ENCODE measurements around the gene NOS2.
"Not testable (repeated sequence)": the region's sequence is repeated elsewhere in the genome, so short reads cannot be mapped to it uniquely, and the experiment has no call there.

NOS2 gene

DNA sequence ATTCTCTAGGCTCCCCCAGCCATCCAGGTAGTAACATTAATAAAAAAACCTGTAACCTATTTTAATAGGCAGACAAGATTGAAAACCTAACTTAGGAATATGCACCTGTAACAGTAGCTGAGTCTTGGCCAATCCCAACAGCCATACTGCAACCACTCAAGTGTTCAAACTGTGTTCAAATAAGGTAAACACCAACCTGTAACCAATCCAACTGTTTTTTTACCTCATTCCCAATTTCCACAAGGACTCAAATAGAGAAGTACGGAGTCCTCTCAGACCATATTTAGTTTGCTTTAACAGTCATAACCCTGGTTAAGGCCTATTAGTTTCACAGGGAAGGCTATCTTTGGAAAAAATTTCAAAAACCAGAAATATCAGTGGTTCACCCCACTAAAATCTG is 40.4 kb upstream of the NOS2 start:
- TF ChIP-seq, protein P1, sequence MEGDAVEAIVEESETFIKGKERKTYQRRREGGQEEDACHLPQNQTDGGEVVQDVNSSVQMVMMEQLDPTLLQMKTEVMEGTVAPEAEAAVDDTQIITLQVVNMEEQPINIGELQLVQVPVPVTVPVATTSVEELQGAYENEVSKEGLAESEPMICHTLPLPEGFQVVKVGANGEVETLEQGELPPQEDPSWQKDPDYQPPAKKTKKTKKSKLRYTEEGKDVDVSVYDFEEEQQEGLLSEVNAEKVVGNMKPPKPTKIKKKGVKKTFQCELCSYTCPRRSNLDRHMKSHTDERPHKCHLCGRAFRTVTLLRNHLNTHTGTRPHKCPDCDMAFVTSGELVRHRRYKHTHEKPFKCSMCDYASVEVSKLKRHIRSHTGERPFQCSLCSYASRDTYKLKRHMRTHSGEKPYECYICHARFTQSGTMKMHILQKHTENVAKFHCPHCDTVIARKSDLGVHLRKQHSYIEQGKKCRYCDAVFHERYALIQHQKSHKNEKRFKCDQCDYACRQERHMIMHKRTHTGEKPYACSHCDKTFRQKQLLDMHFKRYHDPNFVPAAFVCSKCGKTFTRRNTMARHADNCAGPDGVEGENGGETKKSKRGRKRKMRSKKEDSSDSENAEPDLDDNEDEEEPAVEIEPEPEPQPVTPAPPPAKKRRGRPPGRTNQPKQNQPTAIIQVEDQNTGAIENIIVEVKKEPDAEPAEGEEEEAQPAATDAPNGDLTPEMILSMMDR (IDR thresholded peaks at IDR 0.05; ENCODE audit: low read depth, low read length), result no peak
- no peak overlapping the region for H3K27ac ChIP-seq
- no peaks in the 10 kb centered on the region for H3K27me3 ChIP-seq (ENCODE audit: insufficient read depth, low read depth, severe bottlenecking)
- H3K4me3 ChIP-seq (ENCODE audit: low read depth, low read length), result no peak overlapping the region
- no peak for DNase-seq
- no peaks in the 10 kb centered on the region; the same call in 1 of the 2 replicates for H3K36me3 ChIP-seq
- no peaks in the 10 kb centered on the region for H3K9me3 ChIP-seq (ENCODE audit: severe bottlenecking)

DNA sequence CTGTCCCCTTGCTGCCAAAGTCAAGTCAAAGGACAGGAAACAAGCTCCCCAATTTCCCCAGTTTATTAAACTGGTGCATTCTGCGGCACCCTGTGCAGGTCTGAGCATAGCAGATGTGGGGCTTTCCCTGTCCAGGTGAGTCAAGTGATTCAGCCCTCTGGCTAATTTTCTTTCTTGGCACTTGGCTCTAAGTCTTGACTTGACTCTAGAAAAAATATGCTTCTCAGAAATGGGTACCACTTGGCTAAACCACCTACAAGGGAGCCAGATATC is 40.0 kb upstream of the NOS2 start:
- H3K36me3 ChIP-seq; DNase-seq; H3K4me3 ChIP-seq (ENCODE audit: low read depth, low read length); H3K9me3 ChIP-seq (ENCODE audit: severe bottlenecking); H3K27ac ChIP-seq; H3K27me3 ChIP-seq (ENCODE audit: insufficient read depth, low read depth, severe bottlenecking): not testable (repeated sequence)

DNA sequence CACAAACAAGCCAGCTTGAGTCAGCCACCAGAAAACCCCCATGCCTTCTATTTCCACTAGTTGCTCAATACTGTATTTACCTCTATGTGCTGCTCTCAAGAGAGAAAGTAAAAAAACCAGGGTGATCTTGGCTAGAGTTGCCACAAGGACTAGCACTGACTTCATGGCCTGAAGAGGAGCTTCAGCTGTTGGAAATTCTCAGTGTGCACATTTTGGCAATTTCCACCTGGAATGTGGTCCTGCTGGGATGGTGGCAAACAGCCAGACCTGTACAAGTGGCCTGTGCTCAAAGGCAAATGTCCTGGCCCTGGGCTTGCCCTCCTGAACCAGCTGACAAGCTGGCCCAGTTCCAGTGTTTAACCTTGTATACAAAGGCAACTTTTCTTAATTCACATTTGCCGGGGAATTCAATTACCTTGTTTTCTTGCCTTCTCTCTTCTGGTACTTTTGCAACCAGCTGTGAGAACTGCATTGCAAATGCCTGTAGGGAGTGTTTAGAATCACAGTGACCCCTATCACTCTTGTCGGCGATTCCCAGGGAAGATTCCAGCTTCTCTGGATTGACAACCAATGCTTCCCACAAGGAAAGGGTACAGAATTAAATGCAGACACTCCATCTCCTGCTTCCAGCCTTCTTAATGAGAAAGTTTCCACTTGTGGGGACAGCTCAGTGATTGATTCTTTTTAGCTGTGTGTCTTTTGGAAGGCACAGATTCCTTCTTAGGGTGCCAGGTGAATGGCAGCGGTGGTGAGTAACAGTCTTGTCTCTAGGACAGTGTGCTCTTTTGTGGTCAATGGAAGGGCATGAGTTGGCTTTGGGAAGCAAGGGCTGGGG is 39.5 kb upstream of the NOS2 start:
- not testable (repeated sequence) for H3K27me3 ChIP-seq (ENCODE audit: insufficient read depth, low read depth, severe bottlenecking); DNase-seq; H3K36me3 ChIP-seq

DNA sequence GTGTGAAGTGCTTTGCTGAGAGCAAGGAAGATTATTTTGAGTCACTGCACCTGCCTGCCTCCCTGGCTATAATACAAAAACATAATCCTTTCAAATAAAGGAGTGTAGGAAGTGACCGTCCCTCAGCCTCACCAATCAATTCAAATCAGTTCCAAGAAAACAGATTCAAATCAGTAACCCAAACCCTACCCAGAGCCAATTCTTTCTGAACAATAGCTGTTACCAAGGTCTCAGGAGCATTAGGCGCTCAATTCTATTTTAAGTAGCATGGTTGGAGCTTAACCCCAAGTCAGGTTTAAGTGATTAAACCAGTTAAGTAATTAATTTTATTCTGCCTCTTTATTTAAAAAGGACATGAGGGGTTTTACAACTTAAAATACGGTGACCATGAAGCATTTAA is 38.3 kb upstream of the NOS2 start:
- not testable (repeated sequence) for H3K27ac ChIP-seq; H3K4me3 ChIP-seq (ENCODE audit: low read depth, low read length); H3K36me3 ChIP-seq; H3K27me3 ChIP-seq (ENCODE audit: insufficient read depth, low read depth, severe bottlenecking); H3K9me3 ChIP-seq (ENCODE audit: severe bottlenecking)
- peak; percentile 28 for DNase-seq

More for the DNA sequence above, 39.5 kb upstream of the NOS2 start:
- H3K4me3 ChIP-seq (ENCODE audit: low read depth, low read length); H3K9me3 ChIP-seq (ENCODE audit: severe bottlenecking); H3K27ac ChIP-seq: not testable (repeated sequence)

DNA sequence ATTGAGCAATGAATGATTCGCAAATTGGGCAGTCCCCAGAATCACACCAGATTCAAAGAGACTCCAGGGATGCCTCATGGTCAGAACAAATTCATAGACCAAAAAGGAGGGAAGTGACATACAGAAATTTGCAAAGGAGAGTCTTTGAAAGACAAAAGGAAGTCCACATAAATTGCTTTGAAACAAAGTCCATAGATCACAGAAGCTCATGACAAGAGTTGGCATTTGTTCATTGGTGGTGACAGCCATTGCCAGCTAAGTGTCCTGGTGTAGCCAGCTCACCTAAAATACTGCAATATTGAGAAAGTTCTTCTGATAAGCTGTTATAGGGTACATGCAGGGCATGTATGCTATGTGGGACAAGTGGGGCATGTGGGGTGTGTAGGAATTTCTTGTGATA is 37.4 kb upstream of the NOS2 start:
- not testable (repeated sequence) for DNase-seq; H3K36me3 ChIP-seq; H3K9me3 ChIP-seq (ENCODE audit: severe bottlenecking); H3K27me3 ChIP-seq (ENCODE audit: insufficient read depth, low read depth, severe bottlenecking); H3K4me3 ChIP-seq (ENCODE audit: low read depth, low read length)
- H3K27ac ChIP-seq, result peak overlapping the region; percentile 56

DNA sequence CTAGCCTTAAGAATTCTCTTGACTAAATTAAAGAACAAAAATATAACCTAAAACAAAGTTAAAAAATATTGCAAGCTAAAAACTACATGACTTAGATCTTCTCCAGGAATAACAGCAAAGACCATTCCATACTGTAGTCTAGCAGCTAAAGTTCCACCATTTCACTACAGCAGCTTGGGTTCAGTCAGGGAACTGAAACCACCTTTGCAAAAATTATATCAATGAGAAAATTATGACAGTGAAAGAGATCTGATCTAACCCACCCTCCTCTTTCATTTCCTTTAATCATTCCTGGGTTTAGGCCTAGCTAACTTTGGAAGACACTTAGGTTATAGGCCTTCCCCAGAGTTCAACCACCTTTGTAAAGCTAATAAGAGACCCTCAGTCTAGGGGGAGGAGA is 36.3 kb upstream of the NOS2 start:
- Histone ChIP-seq H3K36me3 (no peaks in the 10 kb centered on the region; the same call in 1 of the 2 replicates), H3K27me3 (ENCODE audit: insufficient read depth, low read depth, severe bottlenecking) (no peaks in the 10 kb centered on the region), H3K4me3 (ENCODE audit: low read depth, low read length) (no peak overlapping the region), H3K27ac (peak overlapping the region; percentile 56; the same call in 1 of the 2 replicates), H3K9me3 (ENCODE audit: severe bottlenecking) (peaks cover 6% of the 10 kb centered on the region)
- TF ChIP-seq, protein P1 (IDR thresholded peaks at IDR 0.05; ENCODE audit: low read depth, low read length), result no peak
- DNase-seq, result no peak

DNA sequence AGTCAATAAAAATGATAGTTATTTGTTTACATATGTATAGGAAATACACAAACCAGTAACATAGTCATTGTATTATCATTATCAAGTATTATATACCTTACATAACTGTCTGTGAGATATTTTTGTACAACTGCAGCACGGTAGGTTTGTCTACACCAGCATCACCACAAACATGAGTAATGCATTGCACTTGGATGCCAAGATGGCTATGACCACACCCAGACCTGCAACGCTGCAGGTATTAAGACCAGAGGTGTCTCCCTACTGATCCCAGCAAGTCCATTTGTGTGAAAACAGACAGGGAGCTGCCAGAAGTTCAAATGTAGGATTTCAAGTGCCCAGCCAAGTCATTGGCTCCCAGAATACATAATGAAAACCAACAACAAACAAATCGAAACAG is 34.2 kb upstream of the NOS2 start:
- Histone ChIP-seq H3K27me3 (ENCODE audit: insufficient read depth, low read depth, severe bottlenecking) (no peaks in the 10 kb centered on the region), H3K4me3 (ENCODE audit: low read depth, low read length) (no peak overlapping the region), H3K36me3 (no peaks in the 10 kb centered on the region; the same call in 1 of the 2 replicates), H3K9me3 (ENCODE audit: severe bottlenecking) (peaks cover 6% of the 10 kb centered on the region), H3K27ac (no peak overlapping the region)
- TF ChIP-seq, protein P1 (IDR thresholded peaks at IDR 0.05; ENCODE audit: low read depth, low read length), result no peak
- DNase-seq, result no peak

DNA sequence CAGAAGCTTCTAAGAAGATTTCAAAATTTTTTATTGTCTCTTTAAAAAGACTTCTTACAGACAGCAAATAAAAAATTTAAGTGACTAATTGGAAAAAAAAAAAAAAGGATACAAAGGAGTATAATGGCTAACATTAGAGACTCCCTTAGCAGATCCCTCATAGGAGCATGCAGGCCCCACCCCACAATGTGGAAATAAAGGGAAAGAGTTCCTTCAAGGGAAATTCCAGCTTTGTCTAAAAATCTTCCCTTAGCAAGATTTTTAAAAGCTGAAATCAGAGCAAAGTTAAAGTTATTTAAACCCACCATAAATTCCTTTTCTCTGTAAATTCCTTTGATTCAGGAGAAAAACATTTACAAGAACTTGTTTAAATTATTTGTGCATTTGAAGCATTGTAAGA is 32.5 kb upstream of the NOS2 start:
- Histone ChIP-seq H3K36me3 (no peaks in the 10 kb centered on the region; the same call in 1 of the 2 replicates), H3K27me3 (ENCODE audit: insufficient read depth, low read depth, severe bottlenecking) (no peaks in the 10 kb centered on the region), H3K9me3 (ENCODE audit: severe bottlenecking) (peaks cover 6% of the 10 kb centered on the region), H3K4me3 (ENCODE audit: low read depth, low read length) (no peak overlapping the region), H3K27ac (peak overlapping the region; percentile 67)
- no peak for DNase-seq
- TF ChIP-seq, protein P1 (IDR thresholded peaks at IDR 0.05; ENCODE audit: low read depth, low read length), result no peak

DNA sequence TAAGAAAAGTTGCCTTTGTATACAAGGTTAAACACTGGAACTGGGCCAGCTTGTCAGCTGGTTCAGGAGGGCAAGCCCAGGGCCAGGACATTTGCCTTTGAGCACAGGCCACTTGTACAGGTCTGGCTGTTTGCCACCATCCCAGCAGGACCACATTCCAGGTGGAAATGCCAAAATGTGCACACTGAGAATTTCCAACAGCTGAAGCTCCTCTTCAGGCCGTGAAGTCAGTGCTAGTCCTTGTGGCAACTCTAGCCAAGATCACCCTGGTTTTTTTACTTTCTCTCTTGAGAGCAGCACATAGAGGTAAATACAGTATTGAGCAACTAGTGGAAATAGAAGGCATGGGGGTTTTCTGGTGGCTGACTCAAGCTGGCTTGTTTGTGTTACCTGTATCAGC is 29.6 kb upstream of the NOS2 start:
- H3K4me3 ChIP-seq (ENCODE audit: low read depth, low read length); H3K27ac ChIP-seq; H3K9me3 ChIP-seq (ENCODE audit: severe bottlenecking); H3K27me3 ChIP-seq (ENCODE audit: insufficient read depth, low read depth, severe bottlenecking); DNase-seq; H3K36me3 ChIP-seq: not testable (repeated sequence)

DNA sequence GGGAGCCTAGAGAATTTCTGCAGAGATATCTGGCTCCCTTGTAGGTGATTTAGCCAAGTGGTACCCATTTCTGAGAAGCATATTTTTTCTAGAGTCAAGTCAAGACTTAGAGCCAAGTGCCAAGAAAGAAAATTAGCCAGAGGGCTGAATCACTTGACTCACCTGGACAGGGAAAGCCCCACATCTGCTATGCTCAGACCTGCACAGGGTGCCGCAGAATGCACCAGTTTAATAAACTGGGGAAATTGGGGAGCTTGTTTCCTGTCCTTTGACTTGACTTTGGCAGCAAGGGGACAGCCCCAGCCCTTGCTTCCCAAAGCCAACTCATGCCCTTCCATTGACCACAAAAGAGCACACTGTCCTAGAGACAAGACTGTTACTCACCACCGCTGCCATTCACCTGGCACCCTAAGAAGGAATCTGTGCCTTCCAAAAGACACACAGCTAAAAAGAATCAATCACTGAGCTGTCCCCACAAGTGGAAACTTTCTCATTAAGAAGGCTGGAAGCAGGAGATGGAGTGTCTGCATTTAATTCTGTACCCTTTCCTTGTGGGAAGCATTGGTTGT is 28.9 kb upstream of the NOS2 start:
- H3K4me3 ChIP-seq (ENCODE audit: low read depth, low read length); H3K27me3 ChIP-seq (ENCODE audit: insufficient read depth, low read depth, severe bottlenecking); H3K36me3 ChIP-seq; H3K9me3 ChIP-seq (ENCODE audit: severe bottlenecking); H3K27ac ChIP-seq; DNase-seq: not testable (repeated sequence)
